ENCODE results near the gene GSC2. TPM values are rescaled to one million over a fixed set of nuclear protein-coding genes. Genes with fewer than 3 reads are reported as not detected.

Gene GSC2
- total and polyA plus RNA-seq, 2 of the 4 experiments (the other 2 are of a cell fraction), result not detected

DNA sequence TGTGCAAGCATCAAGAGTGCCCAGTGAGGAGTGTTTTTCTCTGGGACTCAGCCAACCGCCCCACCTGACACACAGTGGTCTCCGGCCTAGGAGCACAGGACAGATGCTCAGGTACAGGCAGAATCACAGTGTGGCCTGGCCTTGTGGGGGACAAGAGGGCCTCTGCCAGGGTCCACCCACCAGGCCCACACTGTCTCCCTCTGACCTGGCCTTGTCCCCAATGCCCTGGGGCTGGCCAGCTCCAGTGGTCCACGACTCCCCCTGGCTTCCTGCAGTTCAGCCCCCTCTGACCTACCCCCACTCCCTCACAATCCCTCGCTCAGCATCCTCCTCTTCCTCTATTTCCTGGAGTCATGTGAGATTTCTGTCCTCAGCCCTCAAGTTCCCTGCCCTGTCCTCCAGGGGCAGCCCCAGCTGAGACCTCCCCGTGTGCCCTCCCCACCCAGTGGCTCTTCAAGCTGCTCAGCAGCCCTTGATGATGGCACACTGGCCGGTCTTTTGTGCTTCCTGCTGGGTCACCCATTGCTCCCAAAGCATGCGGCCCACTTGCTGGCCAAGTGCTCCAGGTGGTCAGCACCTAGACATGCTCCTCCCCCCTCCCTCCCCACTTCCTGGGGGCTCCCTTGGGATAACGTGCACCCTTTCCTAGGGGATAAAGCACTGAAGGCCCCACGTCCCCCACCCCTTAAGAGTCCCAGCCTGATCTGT is 17.2 kb downstream of the GSC2 start:
- WGBS, 2 experiments (ENCODE audit: extremely low coverage in 2 of 2, insufficient read length in 1 of 2), result 94% methylated on average over 3 of the region's 9 CpGs; no CpG with 5 or more reads in 1 of the 2 experiments
- Histone ChIP-seq H2AFZ (replicated peaks; ENCODE audit: low read length, poor library complexity) (no peak overlapping the region), H3K23ac (ENCODE audit: low read depth, low read length) (no peak overlapping the region), H2AK9ac (replicated peaks; ENCODE audit: low read depth, low read length, poor library complexity) (no peak overlapping the region), H3K4ac (ENCODE audit: low read depth, low read length) (no peak overlapping the region), H2BK20ac (ENCODE audit: low read depth, low read length) (no peak overlapping the region), H3K56ac (ENCODE audit: extremely low read depth, insufficient read depth, low read length) (no peak overlapping the region), H3K4me3 (ENCODE audit: insufficient read depth, low read depth, low read length) (no peak overlapping the region), H3K27me3 (ENCODE audit: control insufficient read depth, insufficient read depth, low read length) (no peaks in the 10 kb centered on the region), H4K8ac (ENCODE audit: low read depth in 2 of 2, low read length in 2 of 2) (no peak overlapping the region), H3K79me1 (ENCODE audit: low read depth in 1 of 2, low read length in 2 of 2) (no peaks in the 10 kb centered on the region), H3K9me3 (ENCODE audit: control insufficient read depth, insufficient read depth, low read length) (no peaks in the 10 kb centered on the region), H4K91ac (ENCODE audit: insufficient read depth, low read depth, low read length) (no peak overlapping the region), H4K5ac (ENCODE audit: low read depth, low read length) (no peak overlapping the region), H3K36me3 (ENCODE audit: control insufficient read depth, insufficient read depth, low read length) (peaks cover 53% of the 10 kb centered on the region), H3K14ac (replicated peaks; ENCODE audit: low read depth, low read length) (no peak overlapping the region), H2BK5ac (ENCODE audit: low read depth, low read length, poor library complexity, severe bottlenecking) (no peak overlapping the region), H3K18ac (ENCODE audit: low read depth, low read length) (no peak overlapping the region), H3K9me1 (ENCODE audit: insufficient read depth, low read length) (peaks cover 3% of the 10 kb centered on the region; the same call in 1 of the 2 replicates), H3K4me2 (ENCODE audit: low read depth, low read length) (no peak overlapping the region), H3K9ac (ENCODE audit: low read depth, low read length) (no peak overlapping the region), H2BK15ac (ENCODE audit: low read depth, low read length) (no peak overlapping the region), H2AK5ac (ENCODE audit: low read depth, low read length) (no peak overlapping the region), H3K27ac (ENCODE audit: insufficient read depth, low read length) (no peak overlapping the region), H3K4me1 (ENCODE audit: control insufficient read depth, insufficient read depth, low read length) (no peaks in the 10 kb centered on the region), H2BK120ac (ENCODE audit: low read depth, low read length) (no peak overlapping the region), H4K20me1 (ENCODE audit: insufficient read depth, low read length) (no peaks in the 10 kb centered on the region)
- CTCF ChIA-PET, result no interaction called here
- DNase-seq (no peak), ATAC-seq (ENCODE audit: low read depth) (no peak)
- POLR2A ChIA-PET (ENCODE audit: unreplicated experiment), result no interaction called here
- in situ Hi-C loops (cut with MboI; ENCODE audit: low sequenced_read_pairs), result no loop called here
- dilution Hi-C loops (cut with HindIII; ENCODE audit: low sequenced_read_pairs, unreplicated experiment), result no loop called here
- no TSS peak for BruUV-seq (replicated peaks)
- no peak for TF ChIP-seq FOS (IDR thresholded peaks at IDR 0.05; ENCODE audit: low read depth, low read length)
- no peak for TF ChIP-seq SMC3 (IDR thresholded peaks at IDR 0.05; ENCODE audit: low read depth, low read length)
- no peak for TF ChIP-seq RAD21 (IDR thresholded peaks at IDR 0.05; ENCODE audit: low read length)
- TF ChIP-seq CHD1 (IDR thresholded peaks at IDR 0.05; ENCODE audit: low read depth, low read length), result no peak
- no peak for TF ChIP-seq POLR2A (IDR thresholded peaks at IDR 0.05; ENCODE audit: low read depth, low read length)
- TF ChIP-seq MXI1 (IDR thresholded peaks at IDR 0.05; ENCODE audit: borderline replicate concordance, low read depth, low read length), result no peak
- no peak for TF ChIP-seq MAZ (IDR thresholded peaks at IDR 0.05; ENCODE audit: borderline replicate concordance, low read depth, low read length)
- TF ChIP-seq RCOR1 (IDR thresholded peaks at IDR 0.05; ENCODE audit: insufficient replicate concordance, low read length), result no peak
- no peak for TF ChIP-seq RFX5 (IDR thresholded peaks at IDR 0.05; ENCODE audit: low read depth, low read length)
- no peak for TF ChIP-seq NFE2L2 (IDR thresholded peaks at IDR 0.05; ENCODE audit: low read depth, low read length)
- intact Hi-C loops (cut with micrococcal nuclease), result no loop called here

All from IMR-90 (cell line).